NOMO-1 (cell line): ENCODE data around the gene SYNJ2.

Source experiments
- DNase-seq, 2 experiments: peaks; one replicate each; lab custom pipeline; 2025; ENCODE audit not compliant: unreplicated experiment in 2 of 2; lab: John Stamatoyannopoulos, UW

Gene SYNJ2

DNA sequence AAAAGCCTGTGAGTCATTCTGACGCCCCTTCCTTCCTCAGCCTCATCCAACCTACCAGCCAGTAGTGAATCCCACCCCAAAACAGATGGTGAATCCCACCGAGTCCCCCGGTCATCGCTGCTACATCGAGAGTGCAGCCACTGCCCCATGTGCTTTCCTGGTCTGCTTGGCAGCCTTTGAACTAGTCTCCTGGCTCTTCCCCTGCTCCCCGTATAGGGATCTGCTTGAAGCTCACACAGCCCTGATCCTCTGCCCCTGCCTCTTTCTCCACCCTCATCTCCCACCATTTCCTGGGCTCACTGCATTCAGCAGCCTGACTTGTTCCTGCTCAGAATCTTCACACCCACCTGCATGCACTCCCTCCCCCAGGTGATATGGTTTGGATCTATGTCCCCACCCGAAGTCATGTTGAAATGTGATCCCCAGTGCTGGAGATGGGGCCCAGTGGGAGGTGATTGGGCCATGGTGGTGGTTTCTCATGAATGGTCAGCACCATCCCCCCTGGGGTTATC lies 14.6 kb downstream of the SYNJ2 start:
- no peak for DNase-seq

DNA sequence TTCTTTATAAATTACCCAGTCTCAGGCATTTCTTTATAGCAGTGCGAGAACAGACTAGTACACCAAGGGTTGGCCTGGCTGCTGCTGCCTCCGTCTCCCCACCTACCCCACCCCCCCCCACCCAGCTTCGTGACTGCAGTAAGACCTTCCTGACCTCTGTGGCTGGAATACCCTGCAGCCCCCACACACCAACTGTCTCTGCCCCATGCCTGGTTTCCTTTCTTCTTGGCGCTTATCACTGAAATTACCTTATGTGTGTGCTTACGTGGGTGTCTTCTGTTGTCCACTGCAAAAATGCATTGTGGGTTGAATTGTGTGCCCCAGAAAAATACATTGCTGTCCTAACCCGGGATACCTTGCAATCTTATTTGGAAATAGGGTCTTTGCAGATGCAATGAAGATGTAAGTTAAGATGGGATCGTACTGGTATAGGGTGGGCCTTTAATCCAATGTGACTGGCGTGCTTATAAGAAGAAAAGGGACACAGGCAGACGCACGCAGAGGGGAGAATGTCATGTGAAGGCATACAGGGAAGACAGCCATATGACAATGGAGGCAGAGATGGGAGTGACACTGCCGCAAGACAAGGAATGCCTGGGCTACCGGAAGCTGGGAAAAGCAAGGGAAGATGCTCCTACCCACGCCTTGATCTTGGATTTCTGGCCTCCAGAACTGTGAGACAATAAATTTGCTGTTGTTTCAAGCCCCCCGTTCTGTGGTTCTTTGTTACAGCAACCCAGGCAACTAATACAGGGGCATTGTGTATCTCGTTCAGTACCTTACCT lies 15.4 kb downstream of the SYNJ2 start:
- DNase-seq: no peak

DNA sequence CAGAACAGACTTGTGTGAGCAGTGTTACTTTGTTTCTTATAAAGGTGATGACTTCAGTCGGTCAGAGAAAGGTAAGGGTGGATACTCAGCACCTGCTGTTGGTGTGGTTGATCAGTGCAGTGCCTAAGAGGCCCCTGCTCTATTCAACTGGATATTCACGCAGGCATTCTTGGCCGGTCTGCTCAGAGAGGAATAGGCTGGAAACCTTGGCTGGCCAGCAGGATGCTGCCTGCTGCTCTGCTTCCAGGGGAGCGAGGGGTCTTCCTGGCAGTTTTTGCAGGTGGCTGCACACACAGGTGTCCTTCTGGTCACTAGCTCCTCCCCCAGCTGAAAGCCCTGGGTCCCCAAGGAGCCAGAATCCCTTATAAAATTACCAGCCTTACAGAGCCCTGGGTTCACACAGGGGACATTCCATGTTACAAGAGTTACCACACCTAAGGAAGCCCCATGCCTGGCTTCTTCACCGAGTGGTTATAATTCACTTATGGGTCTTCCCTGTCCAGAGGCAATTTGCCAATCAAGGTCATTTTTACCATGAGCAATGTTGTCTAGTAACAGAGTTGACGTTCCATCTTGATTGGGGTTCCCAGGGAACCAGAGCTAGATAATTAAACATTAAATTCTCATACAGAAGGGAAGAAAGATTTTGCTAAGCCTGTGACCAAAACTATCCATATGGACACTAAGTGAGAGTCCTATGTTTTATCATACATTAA lies 16.4 kb downstream of the SYNJ2 start:
- DNase-seq: no peak

DNA sequence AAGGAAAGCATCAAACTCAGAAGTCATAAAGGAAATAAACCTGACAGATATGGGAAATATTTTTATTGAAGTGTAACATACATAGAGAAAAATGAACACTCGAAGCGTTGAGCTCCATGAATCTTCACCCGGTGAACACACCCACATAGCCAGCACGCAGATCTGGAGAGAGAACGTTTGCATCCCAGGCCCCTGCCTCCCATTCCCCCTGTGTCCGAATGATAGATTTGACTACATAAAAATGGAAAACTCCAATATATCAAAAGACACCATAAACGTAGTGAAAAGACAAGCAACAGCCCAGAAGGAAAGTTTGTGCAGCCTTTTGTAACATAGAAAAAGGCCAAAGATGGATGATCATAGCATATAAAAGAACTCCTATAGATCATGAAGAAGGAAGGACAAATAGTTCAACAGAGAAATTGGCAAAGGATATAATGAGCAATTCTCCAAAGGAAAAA lies 17.1 kb downstream of the SYNJ2 start:
- no peak for DNase-seq

DNA sequence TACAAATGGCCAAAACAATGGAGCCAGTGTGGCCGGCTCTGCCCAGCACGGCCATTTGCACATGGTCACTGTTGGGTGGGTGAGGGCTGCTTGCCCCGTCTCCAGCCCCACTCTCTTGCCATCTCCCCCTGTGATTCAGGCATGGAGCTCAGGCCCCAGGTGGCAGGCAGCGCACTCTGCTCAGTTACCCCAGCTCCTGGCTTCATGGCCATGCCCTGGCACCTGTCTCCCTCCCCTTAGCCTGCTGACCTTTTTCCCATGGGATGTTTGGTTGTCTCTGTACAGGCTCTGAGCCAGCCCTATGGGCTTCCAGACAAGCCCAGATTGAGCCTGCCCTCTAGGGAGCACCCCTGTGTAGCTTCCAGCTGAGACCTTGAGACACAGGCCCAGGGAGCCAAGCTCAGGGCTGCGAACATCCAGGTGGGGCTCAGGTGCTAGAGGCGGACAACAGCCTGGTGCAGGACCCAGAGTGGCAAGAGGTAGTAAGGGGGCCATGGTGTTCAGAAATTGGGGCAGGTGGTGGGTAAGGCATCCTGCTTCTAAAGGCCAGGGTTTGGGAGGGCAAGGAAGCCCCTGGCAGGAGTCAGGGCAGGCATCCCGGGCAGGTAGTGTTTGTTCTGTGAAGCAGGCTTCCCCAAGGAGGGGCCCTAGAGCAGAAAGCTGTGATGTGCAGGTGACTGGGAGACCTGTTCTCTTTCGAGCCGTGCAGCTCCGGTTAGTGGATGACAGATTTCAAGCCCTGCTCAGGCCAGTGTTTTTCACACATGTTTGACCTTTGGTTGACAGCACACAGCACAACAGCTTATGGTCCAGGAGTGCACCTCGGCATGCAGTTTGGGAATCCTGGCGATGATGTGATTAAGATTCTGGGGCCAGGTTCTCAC lies 17.7 kb downstream of the SYNJ2 start:
- DNase-seq: no peak

DNA sequence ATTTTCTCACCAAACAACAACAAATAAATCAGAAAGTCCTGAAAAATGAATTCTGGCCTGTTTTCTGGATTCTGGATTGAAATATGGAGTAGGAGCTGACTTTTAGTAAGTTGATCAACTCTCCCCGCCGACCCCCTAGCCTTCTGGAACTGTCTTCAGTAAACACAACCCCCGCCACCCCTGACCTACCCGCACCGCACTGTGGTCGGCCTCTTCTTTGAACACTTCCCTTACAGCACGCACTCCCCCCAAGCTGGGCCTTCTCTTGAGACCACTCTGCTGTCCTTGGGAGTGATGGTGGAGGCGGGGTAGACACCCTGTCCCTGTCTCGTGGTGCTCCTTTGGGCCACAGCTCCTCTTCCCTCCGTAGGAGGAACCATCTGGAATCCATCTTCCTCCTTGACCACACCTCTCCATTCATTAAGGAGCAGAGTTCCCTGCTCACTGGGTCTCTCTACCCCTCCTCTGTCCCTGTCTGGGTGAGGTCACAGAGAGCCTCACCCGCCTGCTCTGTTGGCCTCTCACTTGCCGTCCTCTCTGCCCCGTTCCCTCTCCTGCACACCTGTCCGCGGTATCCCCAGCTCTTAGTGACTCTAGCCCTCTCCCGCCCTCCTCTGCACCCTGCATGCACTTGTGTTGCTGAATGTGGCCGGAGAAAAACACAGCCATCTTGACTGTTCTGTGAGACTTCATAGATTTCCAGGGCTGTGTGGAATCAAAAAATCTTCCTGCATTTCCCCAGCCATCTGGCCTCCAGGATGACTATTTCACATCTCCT lies 19.1 kb downstream of the SYNJ2 start:
- no peak for DNase-seq

DNA sequence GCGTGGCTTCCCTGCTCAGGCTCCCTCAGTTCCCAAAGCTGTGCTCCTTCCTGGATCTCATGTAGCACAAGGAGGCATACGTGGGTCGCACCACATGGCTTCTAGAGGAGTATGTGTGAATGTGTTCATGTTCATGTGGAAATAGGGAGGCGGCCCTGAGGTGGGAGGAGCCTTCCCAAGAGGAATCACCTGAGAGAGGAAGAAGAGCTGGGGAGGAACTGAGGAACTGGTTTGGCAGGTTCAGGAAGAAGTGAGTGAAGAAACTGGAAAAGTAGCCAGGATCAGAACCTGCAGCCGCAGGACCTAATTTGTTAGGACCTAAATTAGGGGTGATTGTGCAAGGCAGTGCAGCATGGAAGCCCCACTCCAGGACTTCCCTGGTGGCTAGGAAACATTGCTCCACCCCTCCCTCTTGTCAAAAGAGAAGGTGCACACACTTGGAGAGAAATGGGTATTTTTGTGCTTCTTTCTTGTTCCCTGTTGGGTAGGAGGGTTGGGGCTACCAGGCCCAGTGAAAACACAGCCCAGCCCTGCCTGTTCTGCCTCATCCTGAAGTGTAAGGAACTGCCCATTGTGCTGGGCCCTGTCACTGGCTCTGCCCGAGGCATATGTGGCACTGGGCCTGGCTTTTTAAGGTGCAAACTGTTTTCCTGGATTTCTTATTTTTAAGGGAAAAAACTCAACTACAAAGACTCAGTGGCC lies 20.7 kb downstream of the SYNJ2 start:
- DNase-seq: no peak

DNA sequence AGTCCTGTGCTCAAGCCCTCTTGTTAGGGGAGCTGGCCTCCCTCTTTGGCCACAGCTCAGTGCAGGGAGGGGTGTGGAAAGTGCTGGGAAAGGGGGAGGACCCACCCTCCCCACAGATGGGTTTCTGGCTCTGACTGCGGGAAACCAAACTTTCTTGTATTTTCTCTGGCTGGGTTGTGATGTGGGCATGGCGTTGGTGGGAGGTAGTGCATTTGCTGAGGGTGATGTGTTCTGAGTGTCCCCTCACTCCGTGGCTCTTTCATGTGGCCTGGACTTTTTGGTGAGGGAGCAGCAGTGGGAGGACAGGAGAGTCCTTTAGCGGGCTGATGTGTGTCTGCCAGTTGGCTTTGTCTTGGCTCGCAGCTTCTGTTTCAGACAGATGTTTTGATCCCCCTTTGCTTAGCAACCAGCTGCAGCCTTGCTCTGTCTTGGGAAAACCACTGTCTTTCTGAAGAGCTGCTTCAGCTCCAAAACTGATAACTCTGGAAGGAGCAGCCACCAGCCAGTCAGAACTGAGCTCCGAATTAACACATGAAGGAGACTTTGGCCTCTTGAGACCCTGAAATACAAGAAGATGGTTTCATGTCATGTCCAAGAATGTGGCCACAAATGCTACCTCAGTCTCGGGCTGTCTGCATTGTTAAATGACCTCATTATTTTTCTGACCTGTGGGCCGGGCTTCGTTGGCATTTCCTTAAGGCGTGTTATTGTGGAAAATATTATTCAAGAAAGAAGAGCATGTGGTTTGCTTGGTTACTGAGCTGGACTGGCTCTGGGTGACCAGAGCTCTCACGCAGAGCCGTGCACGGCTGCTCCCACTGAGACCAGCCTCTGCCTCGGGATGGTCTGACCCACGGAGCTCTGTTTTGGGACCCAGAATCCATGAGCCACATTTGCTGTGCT lies 21.5 kb downstream of the SYNJ2 start:
- no peak for DNase-seq

DNA sequence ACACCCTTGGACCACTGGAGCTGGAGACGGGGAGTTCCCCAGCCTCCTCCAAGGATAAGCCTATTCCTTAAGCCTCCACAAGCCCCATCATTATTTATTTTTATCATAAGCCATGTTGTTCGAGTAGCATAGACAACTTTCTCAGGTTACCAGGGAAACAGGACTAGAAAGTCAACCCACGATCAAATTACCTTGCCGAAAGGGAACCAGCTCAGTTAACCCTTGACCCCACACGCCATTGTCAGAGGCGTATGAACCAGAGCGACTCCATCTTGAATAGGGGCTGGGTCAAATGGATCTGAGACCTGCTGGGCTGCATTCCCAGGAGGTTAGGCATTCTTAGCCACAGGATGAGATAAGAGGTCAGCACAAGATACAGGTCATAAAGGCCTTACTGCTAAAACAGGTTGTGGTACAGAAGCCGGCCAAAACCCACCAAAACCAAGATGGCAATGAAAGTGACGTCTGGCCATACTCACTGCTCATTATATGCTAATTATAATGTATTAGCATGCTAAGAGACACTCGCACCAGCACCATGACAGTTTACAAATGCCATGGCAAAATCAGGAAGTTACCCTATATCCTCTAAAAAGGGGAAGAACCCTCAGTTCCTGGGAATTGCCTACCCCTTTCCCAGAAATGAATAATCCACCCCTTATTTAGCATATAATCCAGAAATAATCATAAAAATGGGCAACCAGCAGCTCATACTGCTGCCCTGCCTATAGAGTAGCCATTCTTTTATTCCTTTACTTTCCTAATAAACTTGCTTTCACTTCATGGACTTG lies 22.4 kb downstream of the SYNJ2 start:
- DNase-seq: no peak

DNA sequence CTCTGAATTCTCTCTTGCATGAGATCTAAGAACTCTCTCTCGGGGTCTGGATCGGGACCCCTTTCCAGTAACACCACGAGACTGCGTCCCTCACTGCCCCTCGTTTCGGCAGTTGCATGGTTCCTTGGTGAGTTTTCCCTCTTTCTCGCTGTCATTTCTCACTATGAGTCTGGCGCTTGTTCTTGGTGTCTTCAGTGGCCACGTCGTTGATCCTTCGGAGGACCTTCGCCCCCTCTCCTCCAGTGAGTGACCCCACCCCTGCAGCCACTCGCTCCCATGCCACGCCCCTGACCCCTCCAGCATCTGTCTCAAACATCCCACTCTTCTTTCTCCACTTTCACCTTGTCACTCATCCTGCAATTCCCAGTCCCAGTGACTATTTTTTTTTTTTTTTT lies 23.0 kb downstream of the SYNJ2 start:
- no peak for DNase-seq

DNA sequence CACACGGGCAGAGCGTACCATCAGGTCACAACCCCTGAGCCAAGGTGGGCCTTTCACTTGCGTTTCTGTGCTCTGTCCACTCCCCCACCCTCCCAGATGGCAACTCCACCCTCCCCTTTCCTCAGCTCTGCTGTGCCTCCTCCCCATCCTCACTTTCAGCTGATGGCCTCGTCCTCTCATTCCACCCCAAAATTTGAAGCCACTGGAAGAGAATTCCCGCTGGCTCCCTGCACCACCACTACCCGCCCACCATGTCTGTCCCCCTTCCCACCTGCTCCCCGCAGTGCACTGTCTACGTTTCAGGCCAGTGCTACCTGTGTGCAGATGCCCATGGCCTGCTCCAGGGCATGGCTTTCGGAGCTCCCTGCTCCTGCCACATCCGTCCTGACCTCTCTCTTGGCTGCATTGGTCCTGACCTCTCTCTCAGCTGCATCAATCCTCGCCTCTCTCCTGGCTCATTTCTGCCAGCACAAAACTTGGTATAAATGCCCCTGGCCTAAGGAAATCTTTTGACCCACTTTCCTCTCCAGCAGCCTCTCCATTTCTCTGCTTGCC lies 24.0 kb downstream of the SYNJ2 start:
- no peak for DNase-seq

DNA sequence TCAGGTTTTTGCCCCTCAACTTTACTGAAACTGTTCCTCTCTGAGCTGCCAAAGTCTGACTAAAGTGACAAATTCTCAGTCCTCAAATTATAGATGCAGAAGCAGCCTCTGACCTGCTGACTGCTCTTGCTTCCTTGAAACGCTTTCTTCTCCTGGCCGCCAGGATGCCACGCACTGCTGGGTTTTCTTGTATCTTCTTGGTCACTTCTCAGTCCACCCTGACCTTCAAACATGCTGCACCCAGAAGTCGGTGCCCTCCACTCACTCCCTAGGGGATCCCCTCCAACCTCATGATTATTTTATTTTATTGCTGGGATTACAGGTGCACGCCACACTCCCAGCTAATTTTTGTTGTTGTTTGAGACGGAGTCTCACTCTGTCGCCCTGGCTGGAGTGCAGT lies 24.7 kb downstream of the SYNJ2 start:
- DNase-seq: no peak

DNA sequence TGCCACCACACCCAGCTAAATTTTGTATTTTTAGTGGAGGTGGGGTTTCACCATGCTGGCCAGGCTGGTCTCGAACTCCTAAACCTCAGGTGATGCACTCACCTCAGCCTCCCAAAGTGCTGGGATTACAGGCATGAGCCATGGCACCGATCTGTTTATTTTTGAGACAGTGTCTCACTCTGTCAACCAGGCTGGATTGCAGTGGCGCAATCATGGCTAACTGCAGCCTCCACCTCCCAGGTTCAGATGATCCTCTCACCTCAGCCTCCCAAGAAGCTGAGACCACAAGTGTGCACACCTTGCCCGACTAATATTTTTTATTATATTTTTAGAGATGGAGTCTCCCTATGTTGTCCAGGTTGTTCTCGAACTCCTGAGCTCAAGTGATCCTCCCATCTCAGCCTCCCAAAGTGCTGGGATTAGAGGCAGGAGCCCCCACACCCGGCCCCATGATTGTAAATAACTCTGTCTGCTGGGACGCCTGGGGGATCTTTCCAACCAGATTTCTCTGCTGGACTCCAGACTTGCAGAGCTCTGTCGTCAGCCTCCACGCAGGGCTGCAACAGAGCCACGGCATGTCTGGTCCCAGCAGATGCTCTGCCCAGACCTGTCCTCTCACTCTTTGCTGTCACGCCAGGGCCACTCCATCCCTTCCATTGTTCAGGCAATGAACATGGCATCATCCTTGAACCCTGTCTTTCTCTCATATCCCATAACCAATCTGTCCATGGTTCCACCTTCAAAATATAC lies 25.3 kb downstream of the SYNJ2 start:
- no peak for DNase-seq

DNA sequence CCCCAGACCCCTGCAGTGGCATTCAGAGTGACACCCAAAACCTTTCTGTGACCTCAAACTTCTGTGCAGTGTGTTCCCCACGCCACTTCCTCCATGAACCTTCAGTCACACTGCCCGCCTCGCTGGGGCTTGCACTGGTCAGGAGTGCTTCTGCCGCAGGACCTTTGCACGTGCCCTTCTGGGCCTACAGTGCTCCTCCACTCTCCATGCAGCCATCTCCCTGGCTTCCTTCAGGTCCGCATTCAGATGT lies 27.1 kb downstream of the SYNJ2 start:
- no peak for DNase-seq

DNA sequence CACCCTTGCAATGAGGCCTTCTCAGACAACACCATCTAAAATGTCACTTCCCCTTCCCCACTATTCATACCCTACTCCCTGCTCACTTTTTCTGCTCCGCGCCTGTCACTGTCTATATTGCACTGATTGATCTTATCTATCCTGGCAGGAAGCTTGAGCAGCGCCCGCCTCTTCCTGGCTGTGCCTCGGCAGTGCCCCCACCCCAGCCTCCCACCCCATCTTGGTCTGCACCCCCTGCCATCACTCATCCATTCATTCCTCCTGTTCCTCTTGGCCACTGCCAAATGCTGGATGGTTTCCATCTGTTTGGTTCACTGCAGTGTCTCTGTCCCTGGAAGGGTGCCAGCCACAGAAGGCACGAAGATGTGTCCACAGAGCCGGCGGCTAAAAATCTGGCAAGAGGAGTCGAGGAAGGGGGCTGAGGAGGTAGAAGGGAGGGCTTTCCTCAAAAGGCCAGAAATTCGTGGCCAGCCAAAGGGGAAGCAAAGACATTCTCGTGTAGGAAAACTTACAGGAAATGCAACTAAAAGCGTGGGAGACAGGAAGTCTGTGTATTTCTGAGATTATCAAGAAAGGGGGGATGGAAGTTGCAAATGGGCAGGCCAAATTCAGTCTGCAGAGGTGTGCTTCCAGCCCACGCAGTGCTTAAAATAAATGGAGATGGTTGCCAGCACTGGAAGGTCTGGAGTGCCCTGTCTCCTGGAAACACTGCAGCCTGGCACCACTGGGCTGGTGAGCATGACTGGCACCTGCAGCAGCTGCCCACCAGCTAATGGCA lies 27.6 kb downstream of the SYNJ2 start:
- DNase-seq: no peak

DNA sequence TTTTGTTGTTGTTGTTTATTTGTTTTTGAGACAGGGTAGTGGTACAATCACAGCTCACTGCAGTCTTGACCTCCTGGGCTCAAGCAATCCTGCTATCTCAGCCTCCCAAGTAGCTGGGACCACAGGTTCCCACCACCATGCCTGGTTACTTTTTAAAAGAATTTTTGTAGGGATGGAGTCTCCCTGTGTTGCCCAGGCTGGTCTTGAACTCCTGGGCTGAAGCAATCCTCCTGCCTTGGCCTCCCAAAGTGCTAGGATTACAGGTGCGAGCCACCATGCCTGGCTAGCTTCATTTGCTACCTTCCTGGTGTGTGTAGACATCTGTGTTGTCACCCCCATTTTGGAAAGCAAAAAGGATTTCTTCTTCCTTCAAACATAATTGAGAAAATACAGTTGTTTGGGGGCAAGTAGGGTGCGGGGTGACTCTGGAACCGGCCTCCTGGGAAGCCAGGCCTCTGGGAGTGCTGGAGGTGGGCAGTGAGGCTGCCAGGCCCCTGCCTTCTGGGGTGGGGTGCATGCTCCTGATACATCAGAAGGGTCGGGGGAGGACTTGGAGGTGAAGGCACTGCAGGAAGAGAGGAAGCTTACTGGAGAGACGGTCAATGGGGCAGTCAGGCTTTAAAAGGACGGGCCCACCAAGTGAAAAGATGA lies 28.4 kb downstream of the SYNJ2 start:
- DNase-seq: no peak
